A549 (cell line): ENCODE measurements around the gene GNAL. TPM values are rescaled to one million over a fixed set of nuclear protein-coding genes. Genes with fewer than 3 reads are reported as not detected.
A peak's percentile ranks its signal among the peaks of the same experiment; 100 is the strongest.

Experiments used
- ATAC-seq, 2 experiments: fragments of 200-7000 bp in 1 of 2; fragments of >200 bp in 1 of 2; cut with Nextera tagmentation in 1 of 2; cut with Tn5 transposase in 1 of 2; 3 replicates each; pipeline versions ENCODE4 v1.8.0 to v1.9.1; 2018 to 2020; ENCODE audit warnings: mild to moderate bottlenecking in 1 of 2, moderate library complexity in 1 of 2
- CTCF ChIA-PET: fragments of 300-600 bp; sonication (Branson Sonifier 250); formaldehyde crosslinking; extraction: SDS; loops from one replicate; lab custom pipeline; 2021; ENCODE audit warnings: antibody characterized with exemption, inconsistent platforms; lab: Yijun Ruan, JAX
- POLR2A ChIA-PET: fragments of 350-600 bp; formaldehyde crosslinking; extraction: SDS; loops from one replicate; lab custom pipeline; 2021; ENCODE audit warnings: antibody characterized with exemption, inconsistent platforms; lab: Yijun Ruan, JAX
- DNase-seq, 2 experiments: peaks; one replicate each; pipeline versions ENCODE4 v3.0.0 to v3.0.0-alpha.2; 2011 to 2016; ENCODE audit warnings: low read depth in 1 of 2, low spot score in 1 of 2
- FAIRE-seq: peaks from 2 replicates; lab custom pipeline; 2011; peaks lifted over from hg19 to GRCh38; lab: Jason Lieb, UNC
- H3K27ac ChIP-seq, 2 experiments: fragments of >200 bp; sonication (Bioruptor Twin); formaldehyde crosslinking; 3 replicates each; pipeline ENCODE4 v1.5.1; 2016 to 2017
- H3K4me1 ChIP-seq: fragments of >200 bp; sonication (Bioruptor Twin); formaldehyde crosslinking; 3 replicates; pipeline ENCODE4 v1.6.1; 2016
- H3K4me2 ChIP-seq: fragments of >200 bp; sonication (Bioruptor Twin); formaldehyde crosslinking; 3 replicates; pipeline ENCODE4 v1.6.1; 2016
- H3K4me3 ChIP-seq: fragments of >200 bp; sonication (Bioruptor Twin); formaldehyde crosslinking; 3 replicates; pipeline ENCODE4 v1.5.1; 2016
- H3K9me3 ChIP-seq: fragments of >200 bp; sonication (Bioruptor Twin); formaldehyde crosslinking; 3 replicates; pipeline ENCODE4 v1.6.1; 2016
- ATOH8 ChIP-seq: fragments of 250-450 bp; sonication (Bioruptor Pico); IDR thresholded peaks from 2 replicates; pipeline ENCODE4 v1.5.0; 2020; ENCODE audit warnings: low read depth, mild to moderate bottlenecking, moderate library complexity
- BHLHE40 ChIP-seq: IDR thresholded peaks from 2 replicates; pipeline ENCODE4 v1.6.1; 2012; ENCODE audit warnings: low read depth, low read length, inconsistent platforms
- CEBPB ChIP-seq, 2 experiments: fragments of >200 bp in 1 of 2; sonication (Bioruptor Twin) in 1 of 2; formaldehyde crosslinking in 1 of 2; IDR thresholded peaks; 2 replicates each; pipeline ENCODE4 v1.6.1; 2012 to 2016
- CHD4 ChIP-seq: fragments of 200-600 bp; sonication (generic); IDR thresholded peaks from 2 replicates; pipeline ENCODE4 v1.6.1; 2016; ENCODE audit warnings: antibody characterized with exemption, mild to moderate bottlenecking, borderline replicate concordance
- HDAC2 ChIP-seq: fragments of 200-600 bp; sonication (generic); IDR thresholded peaks from 2 replicates; pipeline ENCODE4 v1.6.1; 2016
- HEYL ChIP-seq: fragments of 250-450 bp; sonication (Bioruptor Pico); IDR thresholded peaks from 2 replicates; pipeline ENCODE4 v1.8.0; 2021; ENCODE audit warnings: mild to moderate bottlenecking, moderate library complexity
- HMGXB4 ChIP-seq: fragments of 250-450 bp; sonication (Bioruptor Pico); IDR thresholded peaks from 2 replicates; pipeline ENCODE4 v1.5.0; 2021; ENCODE audit warnings: mild to moderate bottlenecking, moderate library complexity, borderline replicate concordance
- JUN ChIP-seq, 2 experiments: fragments of >200 bp; sonication (Bioruptor Twin); formaldehyde crosslinking; IDR thresholded peaks; 2 replicates in 1 of 2; 3 replicates in 1 of 2; pipeline ENCODE4 v1.6.1; 2016 to 2017
- KDM5A ChIP-seq: fragments of 200-600 bp; sonication (generic); IDR thresholded peaks from 2 replicates; pipeline ENCODE4 v1.6.1; 2016; ENCODE audit warnings: antibody characterized with exemption, mild to moderate bottlenecking
- MAFK ChIP-seq: fragments of 450-650 bp; IDR thresholded peaks from 2 replicates; pipeline ENCODE4 v1.6.1; 2014; ENCODE audit not compliant: partially characterized antibody
- MAX ChIP-seq: IDR thresholded peaks from 2 replicates; pipeline ENCODE4 v1.6.1; 2012
- NFE2L2 ChIP-seq: fragments of 150-350 bp; conservative IDR thresholded peaks from 2 replicates; pipeline ENCODE4 v1.6.1; 2014; ENCODE audit warnings: low read length
- PBX3 ChIP-seq: IDR thresholded peaks from 2 replicates; pipeline ENCODE4 v1.6.1; 2012
- PHF8 ChIP-seq: fragments of 200-600 bp; sonication (generic); IDR thresholded peaks from 2 replicates; pipeline ENCODE4 v1.6.1; 2016; ENCODE audit warnings: low read depth, mild to moderate bottlenecking, antibody characterized with exemption, moderate library complexity, borderline replicate concordance
- POLR2A ChIP-seq: IDR thresholded peaks from 2 replicates; pipeline ENCODE4 v1.6.1; 2012; ENCODE audit warnings: mild to moderate bottlenecking, low read length
- POLR2AphosphoS2 ChIP-seq: conservative IDR thresholded peaks from 2 replicates; pipeline ENCODE4 v1.6.1; 2012; ENCODE audit warnings: low read length, improper control_type of control experiment, inconsistent platforms
- RAD21 ChIP-seq, 2 experiments: fragments of >200 bp in 1 of 2; sonication (Bioruptor Twin) in 1 of 2; formaldehyde crosslinking in 1 of 2; IDR thresholded peaks in 1 of 2; conservative IDR thresholded peaks in 1 of 2; 2 replicates in 1 of 2; 3 replicates in 1 of 2; pipeline ENCODE4 v1.6.1; 2012 to 2018; ENCODE audit warnings: inconsistent platforms in 1 of 2
- RCOR1 ChIP-seq: fragments of 150-350 bp; IDR thresholded peaks from 2 replicates; pipeline ENCODE4 v1.6.1; 2014; ENCODE audit warnings: antibody characterized with exemption, low read length, low read depth
- REST ChIP-seq: fragments of 200-600 bp; sonication (generic); IDR thresholded peaks from 2 replicates; pipeline ENCODE4 v1.6.1; 2016; ENCODE audit warnings: antibody characterized with exemption, mild to moderate bottlenecking, moderate library complexity
- SMC3 ChIP-seq: fragments of >200 bp; sonication (Bioruptor Twin); formaldehyde crosslinking; IDR thresholded peaks from 3 replicates; pipeline ENCODE4 v1.6.1; 2018; ENCODE audit warnings: inconsistent platforms
- SREBF2 ChIP-seq: fragments of 450-650 bp; IDR thresholded peaks from 2 replicates; pipeline ENCODE4 v1.6.1; 2014; ENCODE audit warnings: mild to moderate bottlenecking, moderate library complexity
- USF2 ChIP-seq: fragments of 450-650 bp; IDR thresholded peaks from 2 replicates; pipeline ENCODE4 v1.6.1; 2014; ENCODE audit warnings: antibody characterized with exemption
- WGBS: methylation state at CpG from one replicate; pipeline ENCODE4 v1.1.6; 2017; ENCODE audit errors: missing lambda C conversion rate; 5-methylcytosine and 5-hydroxymethylcytosine counted together
- polyA plus RNA-seq, 4 experiments: library from polyadenylated mRNA; depleted of rRNA in 3 of 4; stranded (reverse); fragments of >200 nt; fragmentation: RNase III in 1 of 4; extraction: RNeasy Plus Mini Kit Qiagen cat#74134 plus additional on column Dnase treatment in 1 of 4; gene quantifications; 2 replicates in 3 of 4; 3 replicates in 1 of 4; pipeline ENCODE4 v1.2.3, GENCODE V29; 2011 to 2017
- TF ChIP-seq, protein P1 (sequence below): fragments of >200 bp; sonication (Bioruptor Twin); formaldehyde crosslinking; IDR thresholded peaks from 3 replicates; pipeline ENCODE4 v1.5.1; 2016
- TF ChIP-seq, protein P2 (sequence below): IDR thresholded peaks from 2 replicates; pipeline ENCODE4 v1.6.1; 2012; ENCODE audit warnings: low read depth, borderline replicate concordance
- TF ChIP-seq, protein P3 (sequence below): fragments of >200 bp; sonication (Bioruptor Twin); formaldehyde crosslinking; IDR thresholded peaks from 3 replicates; pipeline ENCODE4 v1.6.1; 2016

The GNAL gene
- polyA plus RNA-seq, 2 of the 4 experiments (the other 2 are of a cell fraction): 5.1 to 12.9 TPM

GRCh38 chr18:11908182-11909060, 219.4 kb downstream of the GNAL start, which contains the start of gene MPPE1:
Gene MPPE1, minus strand, starts transcription at chr18:11908317. Its CDS starts 11,053 bp downstream, at chr18:11897264.
- ATAC-seq (peak; percentile 95 to 96), FAIRE-seq (no peak), DNase-seq (peak; percentile 73 to 83)
- Histone ChIP-seq H3K9me3 (no peaks in the 10 kb centered on the region), H3K4me1 (peaks cover 28% of the 10 kb centered on the region), H3K4me3 (peak within 1 kb of the TSS; percentile 50), H3K4me2 (peak within 1 kb of the TSS; percentile 84), H3K27ac (peak within 1 kb of the TSS; percentile 82 to 98)
- POLR2A ChIA-PET: interaction anchor here (0.6 to 1.0 kb wide), 2 partner anchors 31 to 73 kb away, joined by 3 read pairs; partner anchors contain the start of gene IMPA2
- CTCF ChIA-PET: no interaction called here
- WGBS: 1% methylated on average over 13 of the region's 106 CpGs
- TF ChIP-seq JUN (IDR thresholded peaks at IDR 0.05): peak in 1 of 2 experiments; percentile 76; a peak in 3 of 5 replicates
- no peak for TF ChIP-seq CEBPB (IDR thresholded peaks at IDR 0.05)
- peak; percentile 54 for TF ChIP-seq MAX
- TF ChIP-seq MAFK: no peak
- no peak for TF ChIP-seq RAD21 (conservative IDR thresholded peaks at IDR 0.05 in 1 of 2, IDR thresholded peaks at IDR 0.05 in 1 of 2)
- no peak for TF ChIP-seq USF2
- TF ChIP-seq POLR2A: peak; percentile 62
- no peak for TF ChIP-seq KDM5A
- TF ChIP-seq, protein P1, sequence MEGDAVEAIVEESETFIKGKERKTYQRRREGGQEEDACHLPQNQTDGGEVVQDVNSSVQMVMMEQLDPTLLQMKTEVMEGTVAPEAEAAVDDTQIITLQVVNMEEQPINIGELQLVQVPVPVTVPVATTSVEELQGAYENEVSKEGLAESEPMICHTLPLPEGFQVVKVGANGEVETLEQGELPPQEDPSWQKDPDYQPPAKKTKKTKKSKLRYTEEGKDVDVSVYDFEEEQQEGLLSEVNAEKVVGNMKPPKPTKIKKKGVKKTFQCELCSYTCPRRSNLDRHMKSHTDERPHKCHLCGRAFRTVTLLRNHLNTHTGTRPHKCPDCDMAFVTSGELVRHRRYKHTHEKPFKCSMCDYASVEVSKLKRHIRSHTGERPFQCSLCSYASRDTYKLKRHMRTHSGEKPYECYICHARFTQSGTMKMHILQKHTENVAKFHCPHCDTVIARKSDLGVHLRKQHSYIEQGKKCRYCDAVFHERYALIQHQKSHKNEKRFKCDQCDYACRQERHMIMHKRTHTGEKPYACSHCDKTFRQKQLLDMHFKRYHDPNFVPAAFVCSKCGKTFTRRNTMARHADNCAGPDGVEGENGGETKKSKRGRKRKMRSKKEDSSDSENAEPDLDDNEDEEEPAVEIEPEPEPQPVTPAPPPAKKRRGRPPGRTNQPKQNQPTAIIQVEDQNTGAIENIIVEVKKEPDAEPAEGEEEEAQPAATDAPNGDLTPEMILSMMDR: no peak
- no peak for TF ChIP-seq SMC3
- TF ChIP-seq BHLHE40: no peak
- no peak for TF ChIP-seq HDAC2
- TF ChIP-seq PHF8: peak; percentile 89
- no peak for TF ChIP-seq ATOH8 (CRISPR knock-in tag)
- no peak for TF ChIP-seq POLR2AphosphoS2
- TF ChIP-seq RCOR1: no peak
- no peak for TF ChIP-seq HEYL (CRISPR knock-in tag)
- TF ChIP-seq, protein P2, sequence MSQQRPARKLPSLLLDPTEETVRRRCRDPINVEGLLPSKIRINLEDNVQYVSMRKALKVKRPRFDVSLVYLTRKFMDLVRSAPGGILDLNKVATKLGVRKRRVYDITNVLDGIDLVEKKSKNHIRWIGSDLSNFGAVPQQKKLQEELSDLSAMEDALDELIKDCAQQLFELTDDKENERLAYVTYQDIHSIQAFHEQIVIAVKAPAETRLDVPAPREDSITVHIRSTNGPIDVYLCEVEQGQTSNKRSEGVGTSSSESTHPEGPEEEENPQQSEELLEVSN: no peak
- TF ChIP-seq CHD4: no peak
- TF ChIP-seq, protein P3, sequence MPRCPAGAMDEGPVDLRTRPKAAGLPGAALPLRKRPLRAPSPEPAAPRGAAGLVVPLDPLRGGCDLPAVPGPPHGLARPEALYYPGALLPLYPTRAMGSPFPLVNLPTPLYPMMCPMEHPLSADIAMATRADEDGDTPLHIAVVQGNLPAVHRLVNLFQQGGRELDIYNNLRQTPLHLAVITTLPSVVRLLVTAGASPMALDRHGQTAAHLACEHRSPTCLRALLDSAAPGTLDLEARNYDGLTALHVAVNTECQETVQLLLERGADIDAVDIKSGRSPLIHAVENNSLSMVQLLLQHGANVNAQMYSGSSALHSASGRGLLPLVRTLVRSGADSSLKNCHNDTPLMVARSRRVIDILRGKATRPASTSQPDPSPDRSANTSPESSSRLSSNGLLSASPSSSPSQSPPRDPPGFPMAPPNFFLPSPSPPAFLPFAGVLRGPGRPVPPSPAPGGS: peak; percentile 56; the same call in 1 of the 3 replicates
- no peak for TF ChIP-seq REST
- TF ChIP-seq PBX3: no peak
- no peak for TF ChIP-seq NFE2L2
- TF ChIP-seq HMGXB4 (CRISPR knock-in tag): 0 out of 2 replicates have a peak, but pooled peaks have one; percentile 67
- TF ChIP-seq SREBF2: no peak
